Body of pancreas (tissue), 4 donors: ENCODE data around the gene DDHD1. TPM values are rescaled to one million over a fixed set of nuclear protein-coding genes. Genes with fewer than 3 reads are reported as not detected.

Source experiments
- ATAC-seq: fragments of 150-250 bp; one replicate; pipeline ENCODE4 v1.9.1; 2016
- DNase-seq, 4 donors: peaks; one replicate each; pipeline ENCODE4 v3.0.0-alpha.2; 2019
- H3K27ac ChIP-seq, 4 donors: fragments of 200-600 bp; sonication (generic); 1 replicate in 3 of 4; 2 replicates in 1 of 4; pipeline versions ENCODE4 v1.5.1 to v1.6.1; 2016 to 2019; ENCODE audit warnings: mild to moderate bottlenecking in 1 of 4, mixed read lengths in 1 of 4, moderate library complexity in 1 of 4
- H3K27me3 ChIP-seq, 2 donors: fragments of 200-600 bp; sonication (generic); one replicate each; pipeline ENCODE4 v1.6.0; 2016; ENCODE audit warnings: mild to moderate bottlenecking in 1 of 2
- H3K36me3 ChIP-seq, 2 donors: fragments of 200-600 bp; sonication (generic); replicated peaks in 1 of 2; 2 replicates each; pipeline ENCODE4 v1.5.1; 2016; ENCODE audit warnings: low read depth in 2 of 2; ENCODE audit not compliant: insufficient read depth in 1 of 2
- H3K4me1 ChIP-seq: fragments of 200-600 bp; sonication (generic); one replicate; pipeline ENCODE4 v1.6.0; 2016
- H3K4me3 ChIP-seq, 2 donors: fragments of 200-600 bp; sonication (generic); 1 replicate in 1 of 2; 2 replicates in 1 of 2; pipeline ENCODE4 v1.5.1; 2016 to 2019
- H3K9me3 ChIP-seq, 3 donors: fragments of 200-600 bp; sonication (generic); 1 replicate in 2 of 3; 2 replicates in 1 of 3; pipeline ENCODE4 v1.5.1; 2016
- POLR2A ChIP-seq, 3 donors: fragments of 450-650 bp; IDR thresholded peaks; one replicate each; pipeline ENCODE4 v1.6.1; 2016; ENCODE audit warnings: antibody characterized with exemption in 3 of 3, mild to moderate bottlenecking in 2 of 3
- WGBS, 2 donors: methylation state at CpG; one replicate each; pipeline ENCODE4 v1.1.5; 2017; 5-methylcytosine and 5-hydroxymethylcytosine counted together
- intact Hi-C: fragments of 100-400 bp; cut with DNase I; formaldehyde crosslinking; loops from one replicate; pipeline ENCODE4 v1.15.1; 2023
- total RNA-seq, 2 donors: library from RNA; depleted of rRNA; stranded (reverse); fragments of >200 nt; gene quantifications; one replicate each; pipeline ENCODE4 v1.1.0, GENCODE V29; 2016
- TF ChIP-seq, protein P1 (sequence below), 7 experiments: fragments of 450-650 bp in 4 of 7; fragments of 200-600 bp in 3 of 7; sonication (generic) in 3 of 7; IDR thresholded peaks; one replicate each; pipeline ENCODE4 v1.5.1; 2016 to 2019; ENCODE audit warnings: antibody characterized with exemption in 7 of 7

DDHD1 gene
- total RNA-seq, 2 donors from 2014 or later = 7.6 to 22.6 TPM

DNA sequence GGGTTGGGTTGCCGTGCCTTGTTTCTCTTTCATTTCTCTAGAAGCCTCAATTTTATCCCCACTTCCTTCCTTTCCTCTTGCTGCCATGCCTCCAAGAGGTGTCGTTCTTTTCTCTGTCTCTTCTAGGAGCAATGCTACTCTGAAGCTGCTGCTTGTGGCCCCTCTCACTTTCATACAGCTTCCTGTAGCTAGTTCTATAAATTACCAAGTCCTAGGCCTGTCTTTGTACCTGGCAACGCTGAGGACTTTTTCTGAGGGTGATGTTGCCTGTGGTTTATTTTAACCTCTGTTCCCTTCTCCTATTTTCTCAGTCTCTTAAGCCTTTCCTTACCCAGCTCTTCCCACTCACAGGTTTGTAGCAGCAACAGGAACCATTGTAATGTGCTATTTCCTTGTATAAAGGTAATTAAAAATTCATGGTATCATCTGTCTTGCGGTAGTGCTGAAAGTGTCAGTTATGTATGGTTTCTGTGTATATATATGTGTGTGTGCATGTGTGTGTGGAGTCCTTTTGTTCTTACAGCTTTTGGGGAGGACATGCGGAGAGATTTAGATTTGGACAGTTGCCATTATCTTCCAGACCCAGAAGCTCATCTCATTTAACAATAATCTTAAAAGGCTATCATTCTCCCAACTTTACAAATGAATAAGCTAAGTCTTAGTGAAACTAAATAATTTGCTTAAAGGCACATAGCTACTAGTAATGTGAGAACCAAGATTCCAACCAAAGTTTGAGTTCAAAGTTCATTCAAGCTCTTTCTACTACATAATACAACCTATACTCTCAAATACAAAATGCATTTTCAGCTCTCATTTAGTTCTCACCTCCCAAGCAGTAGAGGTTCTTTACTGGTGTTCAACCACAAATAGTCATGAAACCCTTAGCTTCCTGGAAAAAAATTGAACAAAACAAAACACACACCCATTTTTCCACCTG, 43.8 kb downstream of the DDHD1 start:
- 69 to 89% methylated on average over 5 of the region's 5 CpGs for WGBS, 2 donors
- Histone ChIP-seq H3K27ac (peak overlapping the region in 1 of 4 donors; percentile 10), H3K4me3 (no peak overlapping the region)

DNA sequence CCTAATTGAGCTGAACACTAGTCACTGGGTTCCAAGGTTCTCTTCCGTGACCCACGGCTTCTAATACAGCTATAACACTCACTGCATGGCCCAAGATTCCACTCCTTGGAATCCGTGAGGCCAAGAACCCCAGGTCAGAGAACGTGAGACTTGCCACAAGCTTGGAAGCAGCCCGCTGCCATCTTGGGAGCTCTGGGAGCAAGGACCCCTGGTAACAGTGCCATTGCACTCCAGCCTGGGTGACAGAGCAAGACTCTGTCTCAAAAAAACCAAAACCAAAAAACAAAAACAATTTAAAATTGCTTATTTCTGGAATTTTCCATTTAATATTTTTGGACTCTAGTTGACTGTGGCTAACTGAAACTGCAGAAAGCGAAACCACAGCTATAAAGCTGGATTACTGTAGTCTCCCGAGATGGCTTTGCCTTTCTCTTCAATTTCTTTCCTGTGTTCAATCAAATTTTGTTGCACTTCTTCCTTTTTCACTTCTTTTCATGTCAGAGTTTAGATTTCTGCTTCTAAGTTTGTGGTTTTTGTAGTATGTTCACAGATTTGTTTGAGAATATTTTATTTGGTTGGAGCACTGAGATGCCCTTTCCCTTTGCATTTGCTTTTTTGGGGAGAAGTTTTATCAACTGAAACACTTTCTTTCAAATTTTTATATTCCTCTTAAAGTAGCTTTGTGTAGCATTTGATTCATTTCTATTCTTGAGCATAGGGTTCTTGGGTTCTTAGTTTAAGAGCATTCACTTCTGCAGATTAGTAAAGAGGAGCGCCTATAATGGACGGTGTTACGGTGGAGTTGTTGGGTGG, 44.6 kb downstream of the DDHD1 start:
- H3K27ac ChIP-seq = no peak overlapping the region
- 85 to 91% methylated on average over 10 of the region's 10 CpGs for WGBS, 2 donors
- no peak for DNase-seq
- TF ChIP-seq, protein P1, sequence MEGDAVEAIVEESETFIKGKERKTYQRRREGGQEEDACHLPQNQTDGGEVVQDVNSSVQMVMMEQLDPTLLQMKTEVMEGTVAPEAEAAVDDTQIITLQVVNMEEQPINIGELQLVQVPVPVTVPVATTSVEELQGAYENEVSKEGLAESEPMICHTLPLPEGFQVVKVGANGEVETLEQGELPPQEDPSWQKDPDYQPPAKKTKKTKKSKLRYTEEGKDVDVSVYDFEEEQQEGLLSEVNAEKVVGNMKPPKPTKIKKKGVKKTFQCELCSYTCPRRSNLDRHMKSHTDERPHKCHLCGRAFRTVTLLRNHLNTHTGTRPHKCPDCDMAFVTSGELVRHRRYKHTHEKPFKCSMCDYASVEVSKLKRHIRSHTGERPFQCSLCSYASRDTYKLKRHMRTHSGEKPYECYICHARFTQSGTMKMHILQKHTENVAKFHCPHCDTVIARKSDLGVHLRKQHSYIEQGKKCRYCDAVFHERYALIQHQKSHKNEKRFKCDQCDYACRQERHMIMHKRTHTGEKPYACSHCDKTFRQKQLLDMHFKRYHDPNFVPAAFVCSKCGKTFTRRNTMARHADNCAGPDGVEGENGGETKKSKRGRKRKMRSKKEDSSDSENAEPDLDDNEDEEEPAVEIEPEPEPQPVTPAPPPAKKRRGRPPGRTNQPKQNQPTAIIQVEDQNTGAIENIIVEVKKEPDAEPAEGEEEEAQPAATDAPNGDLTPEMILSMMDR (IDR thresholded peaks at IDR 0.05) = no peak
- no peak for TF ChIP-seq POLR2A (IDR thresholded peaks at IDR 0.05)
- H3K27me3 ChIP-seq = no peaks in the 10 kb centered on the region
- no peak overlapping the region for H3K4me3 ChIP-seq
- intact Hi-C loops = no loop called here
- H3K9me3 ChIP-seq = no peaks in the 10 kb centered on the region
- no peaks in the 10 kb centered on the region for H3K4me1 ChIP-seq
- ATAC-seq = no peak
- no peaks in the 10 kb centered on the region for H3K36me3 ChIP-seq

More for the DNA sequence above, 43.8 kb downstream of the DDHD1 start:
- DNase-seq = no peak
- Histone ChIP-seq H3K4me1 (no peaks in the 10 kb centered on the region), H3K27me3 (no peaks in the 10 kb centered on the region), H3K36me3 (no peaks in the 10 kb centered on the region), H3K9me3 (no peaks in the 10 kb centered on the region)
- ATAC-seq = no peak
- TF ChIP-seq POLR2A (IDR thresholded peaks at IDR 0.05) = no peak
- TF ChIP-seq, protein P1 (IDR thresholded peaks at IDR 0.05) = no peak
- intact Hi-C loops = no loop called here

DNA sequence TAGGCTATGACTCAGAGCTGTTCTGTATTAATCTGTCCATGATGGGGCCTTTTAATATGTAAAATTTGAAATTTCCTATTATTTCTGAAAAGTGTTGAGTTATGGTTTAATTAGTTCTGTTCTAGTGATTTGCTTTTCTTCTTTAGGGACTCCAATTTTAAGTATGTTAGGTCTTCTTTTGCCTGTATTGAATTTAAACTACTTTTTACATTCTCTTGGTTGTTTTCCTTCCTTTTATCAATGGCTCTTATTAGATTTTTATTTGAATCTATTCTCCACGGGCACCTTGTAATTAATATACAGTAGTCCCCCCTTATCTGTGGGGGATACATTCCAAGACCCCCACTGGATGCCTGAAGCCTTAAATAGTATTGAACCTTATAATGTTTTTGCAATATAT, 46.4 kb downstream of the DDHD1 start:
- no peaks in the 10 kb centered on the region for H3K27me3 ChIP-seq
- H3K27ac ChIP-seq = no peak overlapping the region
- ATAC-seq = no peak
- intact Hi-C loops = no loop called here
- H3K9me3 ChIP-seq = no peaks in the 10 kb centered on the region
- no peaks in the 10 kb centered on the region for H3K36me3 ChIP-seq
- 84 to 90% methylated on average over 1 of the region's 1 CpG for WGBS, 2 donors
- no peak overlapping the region for H3K4me3 ChIP-seq
- no peak for TF ChIP-seq POLR2A (IDR thresholded peaks at IDR 0.05)
- TF ChIP-seq, protein P1 (IDR thresholded peaks at IDR 0.05) = no peak
- no peak for DNase-seq
- H3K4me1 ChIP-seq = no peaks in the 10 kb centered on the region

DNA sequence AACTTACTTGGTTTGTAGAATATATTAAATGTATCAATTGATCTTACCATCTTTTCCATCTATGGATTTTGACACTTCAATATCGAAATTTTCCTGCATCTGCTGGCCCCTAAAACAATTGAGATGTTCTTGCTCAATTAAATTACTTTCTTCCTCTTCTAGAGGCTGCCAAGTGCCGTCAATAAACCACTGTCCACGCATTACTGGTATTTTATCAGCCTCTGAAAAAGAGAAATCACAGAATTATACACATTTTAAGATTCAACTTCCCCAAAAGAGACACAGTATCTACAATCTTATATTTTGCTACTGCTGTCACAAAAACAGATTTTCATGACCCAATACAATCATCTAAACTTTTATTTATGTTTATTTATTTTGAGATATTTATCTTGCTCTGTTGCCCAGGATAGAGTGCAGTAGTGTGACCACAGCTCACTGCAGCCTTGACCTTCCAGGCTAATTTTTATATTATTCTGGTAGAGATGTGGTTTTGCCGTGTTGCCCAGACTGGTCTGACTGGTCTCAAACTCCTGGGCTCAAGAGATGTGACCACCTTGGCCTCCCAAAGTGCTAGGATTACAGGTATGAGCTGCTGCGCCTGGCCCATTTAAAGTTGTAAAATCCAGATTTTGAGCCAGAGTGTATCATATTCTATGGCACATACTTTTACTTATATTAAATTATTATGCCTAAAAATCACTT, 49.3 kb downstream of the DDHD1 start:
- ATAC-seq = no peak

More for the DNA sequence above, 49.3 kb downstream of the DDHD1 start:
- 80 to 86% methylated on average over 5 of the region's 5 CpGs for WGBS, 2 donors
- no peak overlapping the region for H3K4me3 ChIP-seq
- H3K36me3 ChIP-seq = no peaks in the 10 kb centered on the region
- intact Hi-C loops = no loop called here
- H3K4me1 ChIP-seq = no peaks in the 10 kb centered on the region
- H3K27ac ChIP-seq = no peak overlapping the region
- TF ChIP-seq, protein P1 (IDR thresholded peaks at IDR 0.05) = no peak
- no peak for TF ChIP-seq POLR2A (IDR thresholded peaks at IDR 0.05)
- no peak for DNase-seq
- H3K9me3 ChIP-seq = no peaks in the 10 kb centered on the region
- no peaks in the 10 kb centered on the region for H3K27me3 ChIP-seq
